GM21619 (cell line): ENCODE measurements around the gene GRK2.
"Not testable (repeated sequence)": the region's sequence is repeated elsewhere in the genome, so short reads cannot be mapped to it uniquely, and the experiment has no call there.

ENCODE experiments used
- ATAC-seq: cut with Tn5 transposase; IDR thresholded peaks from one replicate; pipeline ENCODE4 v1.9.1; 2021; ENCODE audit not compliant: unreplicated experiment

The GRK2 gene

DNA sequence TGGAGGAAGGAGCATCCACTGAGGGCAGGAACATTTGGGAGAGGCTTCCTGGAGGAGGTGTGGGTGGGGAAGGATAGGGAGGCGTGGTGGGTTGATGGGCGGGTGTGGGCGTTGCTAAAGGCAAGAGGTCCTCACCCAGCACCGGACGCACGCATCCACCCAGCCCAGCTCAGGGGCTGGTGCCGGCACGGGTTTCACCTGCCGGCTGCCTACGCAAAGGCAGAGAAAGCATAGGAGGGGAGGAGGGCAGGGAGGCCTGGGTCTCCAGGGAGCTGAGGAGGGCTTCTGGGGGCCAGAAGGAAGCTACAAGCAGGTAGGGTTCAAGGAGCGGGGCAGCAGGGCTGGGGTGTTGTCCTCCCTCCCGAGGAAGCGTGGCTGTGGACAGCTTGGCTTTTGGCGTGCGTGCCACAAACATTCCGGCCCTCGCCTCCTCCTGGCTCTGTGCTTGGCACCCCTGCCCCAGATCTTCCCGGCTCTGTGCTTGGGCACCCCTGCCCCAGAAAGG, 44.8 kb downstream of the GRK2 start:
- ATAC-seq, result no peak

DNA sequence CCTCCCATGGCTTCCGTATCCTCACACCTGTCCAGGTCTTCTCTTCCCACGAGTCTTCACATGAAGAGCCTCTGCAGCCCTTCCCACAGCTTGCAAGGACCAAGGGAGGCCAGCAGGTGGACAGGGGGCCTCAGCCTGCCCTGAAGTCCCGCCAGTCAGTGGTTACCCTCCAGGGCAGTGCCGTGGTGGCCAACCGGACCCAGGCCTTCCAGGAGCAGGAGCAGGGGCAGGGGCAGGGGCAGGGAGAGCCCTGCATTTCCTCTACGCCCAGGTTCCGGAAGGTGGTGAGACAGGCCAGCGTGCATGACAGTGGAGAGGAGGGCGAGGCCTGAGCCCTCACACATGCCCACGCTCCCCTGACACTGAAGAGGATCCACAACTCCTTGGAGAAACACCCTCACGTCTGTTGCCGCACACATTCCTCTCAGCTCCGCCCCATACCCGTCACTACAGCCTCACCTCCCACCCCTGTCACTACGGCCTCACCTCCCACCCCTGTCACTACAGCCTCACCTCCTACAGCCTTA, 45.3 kb downstream of the GRK2 start:
- no peak for ATAC-seq

DNA sequence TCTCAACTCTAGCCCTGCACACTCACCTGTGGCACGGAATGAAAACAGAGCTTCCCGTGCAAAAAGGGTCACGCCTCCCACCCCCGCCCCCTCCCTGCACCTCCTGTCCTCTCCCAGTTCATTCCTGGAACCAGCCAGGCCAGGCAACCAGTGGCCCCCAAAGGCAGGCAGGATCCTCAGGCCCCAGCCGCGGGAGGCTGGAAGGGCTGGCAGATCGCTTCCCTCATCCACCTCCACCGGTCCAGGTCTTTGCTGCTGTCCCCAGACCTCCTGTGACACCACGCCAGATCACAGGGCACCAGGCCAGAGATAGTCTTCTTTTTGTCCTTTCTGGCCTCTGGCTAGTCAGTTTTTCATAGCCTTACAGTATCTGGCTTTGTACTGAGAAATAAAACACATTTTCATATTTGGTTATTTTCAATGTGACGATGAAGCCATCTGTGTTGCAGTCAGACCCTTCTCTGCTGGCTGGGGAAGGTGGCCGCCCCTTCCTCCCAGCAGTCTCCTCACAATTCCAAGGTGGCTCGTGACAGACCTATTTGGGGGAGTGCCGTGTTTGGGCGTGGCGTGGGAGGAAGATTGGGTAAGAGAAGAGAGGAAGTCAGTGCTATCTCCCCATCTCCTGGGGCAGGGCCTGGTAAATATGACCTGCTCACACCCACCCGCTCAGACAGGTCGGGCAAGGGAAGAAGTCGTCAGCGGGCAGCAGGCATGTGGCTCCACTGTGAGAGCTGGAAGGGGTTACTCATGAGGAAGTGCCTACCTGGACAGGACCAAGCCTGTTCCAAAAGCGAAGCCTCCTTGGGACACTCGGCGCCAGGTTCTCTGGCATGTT, 46.1 kb downstream of the GRK2 start:
- no peak for ATAC-seq

DNA sequence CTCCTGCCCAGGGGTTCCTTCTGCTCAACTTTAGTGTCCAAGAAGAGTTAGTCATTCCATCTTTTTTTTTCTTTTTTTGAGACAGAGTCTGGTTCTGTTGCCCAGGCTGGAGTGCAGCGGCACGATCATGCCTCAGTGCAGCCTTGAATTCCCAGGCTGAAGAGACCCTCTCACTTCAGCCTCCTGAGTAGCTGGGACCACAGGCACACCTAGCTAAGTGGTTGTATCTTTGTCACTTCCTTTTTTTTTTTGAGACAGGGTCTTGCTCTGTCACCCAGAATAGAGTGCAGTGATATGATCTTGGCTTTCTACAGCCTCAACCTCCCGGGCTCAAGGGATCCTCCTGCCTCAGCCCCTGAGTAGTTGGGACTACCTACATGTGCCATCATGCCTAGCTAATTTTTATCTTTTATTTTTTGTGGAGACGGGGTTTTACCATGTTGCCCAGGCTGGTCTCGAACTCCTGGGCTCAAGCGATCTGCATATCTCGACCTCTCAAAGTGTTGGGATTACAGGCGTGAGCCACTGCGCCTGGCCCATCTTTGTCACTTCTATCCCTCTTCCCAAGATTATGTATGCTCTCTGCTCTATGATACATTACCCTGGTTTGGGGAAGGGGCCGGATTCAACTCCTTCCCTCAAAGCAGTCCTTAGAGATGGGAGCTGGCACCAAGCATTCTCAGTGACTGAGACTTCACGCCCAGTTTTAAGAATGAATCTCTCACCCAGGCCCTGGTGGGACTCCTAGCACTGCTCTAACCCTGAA, 47.0 kb downstream of the GRK2 start:
- no peak for ATAC-seq

DNA sequence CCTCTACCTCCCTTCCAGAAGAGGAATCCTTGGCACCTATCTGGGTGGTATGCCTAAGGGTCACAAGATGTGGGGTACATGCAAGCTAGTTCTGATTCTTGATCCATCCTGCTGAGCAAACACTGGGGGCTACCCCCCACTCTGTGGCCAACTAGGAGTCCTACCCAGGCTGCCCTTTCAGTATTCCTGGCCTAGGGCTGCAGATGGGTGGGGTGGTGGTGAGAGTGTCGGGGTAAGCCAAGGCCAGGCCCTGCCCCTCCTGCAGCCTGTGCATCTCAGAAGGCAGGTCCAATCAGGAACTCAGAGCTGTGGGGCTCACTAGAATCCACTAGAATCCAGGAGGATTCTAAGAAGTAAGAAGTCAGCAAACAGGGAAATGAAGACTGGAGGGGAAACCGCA, 47.9 kb downstream of the GRK2 start:
- ATAC-seq, result no peak

DNA sequence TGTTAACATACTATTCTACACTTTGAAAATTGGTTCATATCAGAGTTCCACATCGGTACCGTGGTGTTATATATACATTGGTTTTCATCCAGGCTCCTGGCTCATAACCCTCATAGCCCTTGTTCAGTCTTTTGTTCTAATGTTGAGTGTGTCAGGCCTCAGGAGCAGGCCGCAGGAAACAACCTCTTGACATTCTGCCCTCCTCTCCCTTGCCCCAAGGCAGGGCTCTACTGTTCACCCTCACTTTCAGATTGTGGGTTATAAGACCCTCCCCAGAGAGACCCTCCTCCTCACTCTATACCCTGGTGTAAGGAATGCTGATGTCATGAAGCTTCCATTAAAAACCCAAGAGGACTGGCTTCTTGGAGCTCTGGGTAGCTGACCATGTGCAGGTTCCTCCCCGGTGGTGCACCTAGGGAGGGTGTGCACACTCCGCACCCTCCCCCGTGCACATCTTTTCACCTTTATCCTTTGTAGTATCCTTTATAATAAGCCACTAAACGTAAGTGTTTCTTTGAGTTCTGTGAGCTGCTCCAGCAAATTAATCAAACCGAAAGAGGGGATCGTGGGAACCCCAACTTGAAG, 49.1 kb downstream of the GRK2 start:
- ATAC-seq, result no peak

GRCh38 chr11:67316882-67317204, 50.6 kb downstream of the GRK2 start:
- no peak for ATAC-seq

- peak; percentile 67 for ATAC-seq
Measured at GRCh38 chr11:67317205-67317887, 51.1 kb downstream of the GRK2 start.

DNA sequence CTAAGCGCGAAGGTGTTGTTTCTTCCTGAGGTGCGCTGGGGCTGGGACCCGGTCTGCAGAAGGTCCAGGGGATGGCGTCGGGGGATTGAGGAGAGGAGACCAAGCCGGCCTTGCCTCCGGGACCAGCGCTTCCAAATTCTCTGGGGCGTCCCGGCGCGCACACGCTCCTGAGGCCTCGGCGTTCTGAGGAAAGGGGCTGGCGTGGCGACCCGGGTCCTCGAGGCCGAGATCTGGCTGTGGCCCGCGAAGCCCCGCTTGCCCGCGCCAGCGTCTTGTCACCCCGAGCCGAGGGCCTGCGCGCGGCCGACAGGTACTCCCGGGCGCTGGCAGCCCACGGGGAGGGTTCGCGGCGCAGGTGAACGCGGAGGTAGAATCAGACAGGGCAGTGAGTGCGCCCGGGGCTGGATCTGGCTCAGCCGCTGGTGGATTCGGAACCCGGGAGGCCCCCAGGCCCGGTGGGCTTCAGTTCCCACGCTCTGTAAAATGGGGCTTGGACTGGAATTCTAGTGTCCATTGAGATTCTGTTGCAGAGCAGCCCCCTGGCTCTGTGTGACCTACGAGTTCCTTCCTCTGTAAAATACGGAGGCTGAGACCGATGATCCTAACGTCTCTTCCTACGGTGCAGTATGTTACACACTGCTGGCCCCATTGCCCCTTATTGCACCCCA, 51.7 kb downstream of the GRK2 start:
- no peak for ATAC-seq

DNA sequence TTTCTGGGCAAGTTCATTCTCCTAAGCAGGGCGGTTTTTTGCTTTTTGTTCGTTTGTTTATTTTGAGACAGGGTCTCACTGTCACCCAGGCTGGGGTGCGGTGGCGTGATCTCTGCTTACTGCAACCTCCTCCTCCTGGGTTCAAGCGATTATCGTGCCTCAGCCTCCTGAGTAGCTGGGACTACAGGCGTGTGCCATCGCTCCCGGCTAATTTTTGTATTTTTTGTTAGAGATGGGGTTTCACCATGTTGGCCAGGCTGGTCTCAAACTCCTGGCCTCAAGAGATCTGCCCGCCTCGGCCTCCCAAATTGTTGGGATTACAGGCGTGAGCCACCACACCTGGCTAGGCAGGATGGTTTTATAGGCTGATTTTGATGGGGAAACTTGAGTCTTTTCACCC, 52.6 kb downstream of the GRK2 start:
- not testable (repeated sequence) for ATAC-seq

DNA sequence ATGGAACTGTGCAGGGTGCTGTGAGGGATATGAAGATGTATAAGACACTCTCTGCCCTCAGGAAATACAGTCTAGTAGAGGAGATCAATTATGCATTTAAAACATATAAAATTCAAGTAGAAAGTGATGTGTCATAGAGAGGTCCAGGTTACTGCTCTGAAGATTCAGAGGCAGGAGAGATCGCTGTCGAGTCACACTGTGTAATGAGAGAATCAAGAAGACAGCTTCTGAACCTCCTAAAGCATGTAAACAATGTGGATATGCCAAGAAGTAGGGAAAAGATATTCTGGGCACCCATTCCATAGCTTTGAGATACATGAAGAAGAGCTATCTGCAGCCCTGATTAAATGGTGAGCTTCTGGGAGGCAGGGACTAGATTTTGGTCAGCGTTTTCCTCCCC, 53.7 kb downstream of the GRK2 start:
- no peak for ATAC-seq

DNA sequence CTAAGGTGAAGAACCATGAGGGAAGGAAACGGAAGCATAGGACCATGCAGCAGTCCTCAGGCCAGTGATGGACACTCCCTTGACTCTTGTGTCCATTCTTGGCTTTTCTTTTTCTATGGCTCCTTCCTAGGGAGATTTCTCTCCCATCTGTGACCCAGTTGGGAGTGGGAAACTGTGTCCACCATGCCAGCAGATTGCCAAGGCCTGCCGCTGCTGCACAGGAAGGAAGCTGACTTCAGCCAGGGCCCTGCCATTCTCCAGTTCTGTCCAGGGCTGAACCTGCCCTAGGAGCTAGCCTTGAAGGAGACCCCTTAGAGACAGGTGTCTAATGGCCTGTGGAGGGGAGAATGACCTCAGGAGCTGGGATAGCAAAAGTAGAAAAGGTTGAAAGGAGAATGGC, 54.4 kb downstream of the GRK2 start:
- no peak for ATAC-seq

DNA sequence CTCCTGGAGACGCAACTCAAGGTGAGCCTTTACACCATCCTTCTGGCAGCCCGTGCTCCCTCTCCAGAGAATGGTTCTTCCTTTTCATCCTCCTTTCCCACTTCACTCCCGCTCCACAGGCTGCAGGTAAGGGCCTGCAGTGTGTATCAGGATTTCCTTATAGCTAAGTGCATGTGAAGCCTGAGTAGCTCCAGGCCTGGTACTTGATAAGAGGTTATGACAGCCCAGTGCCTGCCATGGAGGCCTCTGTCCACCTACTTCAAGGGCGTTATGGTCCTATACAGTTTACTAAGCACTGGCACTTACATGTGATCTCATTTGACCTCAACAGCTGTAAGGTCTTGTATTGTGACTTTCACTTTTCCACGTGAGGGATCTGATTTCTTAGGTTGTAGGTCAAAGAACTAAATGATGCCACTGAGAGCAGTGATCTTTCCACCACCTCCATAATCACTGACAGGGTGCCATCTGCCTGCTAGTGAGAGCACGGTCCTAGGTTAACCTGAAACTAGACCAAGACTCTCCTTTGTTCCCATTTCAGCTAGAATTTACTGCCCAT, 55.1 kb downstream of the GRK2 start:
- no peak for ATAC-seq

- no peak for ATAC-seq
Measured at GRCh38 chr11:67322049-67322448, 55.8 kb downstream of the GRK2 start.

GRCh38 chr11:67323526-67323925, 57.3 kb downstream of the GRK2 start:
- ATAC-seq, result no peak

DNA sequence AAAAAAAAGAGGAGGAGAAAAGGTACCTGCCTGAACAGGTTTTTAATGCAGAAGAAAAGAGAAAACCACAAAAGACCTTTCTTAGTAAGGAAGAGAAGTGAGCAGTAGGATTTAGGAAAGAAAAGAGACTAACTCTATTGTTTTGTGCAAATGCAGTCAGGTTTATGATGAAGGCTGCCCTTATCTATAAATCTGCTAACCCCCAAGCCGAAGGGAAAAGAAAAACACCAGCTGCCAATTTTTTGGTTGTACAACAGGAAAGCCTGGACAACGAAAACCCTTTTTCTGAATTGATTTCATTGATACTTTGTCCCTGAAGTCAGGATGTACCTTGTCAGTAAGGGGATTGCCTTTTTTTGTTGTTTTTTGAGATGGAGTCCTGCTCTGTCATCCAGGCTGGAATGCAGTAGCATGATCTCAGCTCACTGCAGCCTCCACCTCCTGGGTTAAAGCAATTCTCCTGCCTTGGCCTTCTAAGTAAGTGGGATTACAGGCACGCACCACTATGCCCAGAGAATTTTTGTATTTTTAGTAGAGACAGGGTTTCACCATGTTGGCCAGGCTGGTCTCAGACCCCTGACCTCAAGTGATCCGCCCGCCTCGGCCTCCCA, 65.9 kb downstream of the GRK2 start:
- no peak for ATAC-seq
